Esophagus mucosa (tissue), 1 donor: Measurements from ENCODE around the gene LRIT1. TPM values are rescaled to one million over a fixed set of nuclear protein-coding genes. Genes with fewer than 3 reads are reported as not detected.

Experiments used
- ATAC-seq: fragments of 200-7000 bp; cut with Tn5 transposase; one replicate; pipeline ENCODE4 v1.9.1; 2020
- total RNA-seq: library from RNA; stranded (reverse); gene quantifications from one replicate; pipeline ENCODE4 v1.2.4, GENCODE V29; 2023
- donor health status: DM: yes; HTN: yes; CAD: no.

The LRIT1 gene
- total RNA-seq, 1 donor from 2014 or later: not detected

- no peak for ATAC-seq
These were observed 27.2 kb downstream of the LRIT1 start for GRCh38 chr10:84214046-84214572.

GRCh38 chr10:84213076-84213475 lies 28.3 kb downstream of the LRIT1 start:
- no peak for ATAC-seq

GRCh38 chr10:84212014-84212413 lies 29.3 kb downstream of the LRIT1 start:
- ATAC-seq: no peak

GRCh38 chr10:84211566-84211965 lies 29.8 kb downstream of the LRIT1 start:
- ATAC-seq: no peak

GRCh38 chr10:84208023-84208422 lies 33.3 kb downstream of the LRIT1 start:
- ATAC-seq: no peak

GRCh38 chr10:84205853-84206525 lies 35.4 kb downstream of the LRIT1 start:
- no peak for ATAC-seq

GRCh38 chr10:84205049-84205852 lies 36.1 kb downstream of the LRIT1 start:
- peak; percentile 90 for ATAC-seq

GRCh38 chr10:84204610-84205009 lies 36.7 kb downstream of the LRIT1 start:
- no peak for ATAC-seq

GRCh38 chr10:84204122-84204521 lies 37.2 kb downstream of the LRIT1 start:
- ATAC-seq: peak; percentile 33

GRCh38 chr10:84202349-84202748 lies 39.0 kb downstream of the LRIT1 start:
- no peak for ATAC-seq

GRCh38 chr10:84201682-84202081 lies 39.7 kb downstream of the LRIT1 start:
- no peak for ATAC-seq

GRCh38 chr10:84201244-84201606 lies 40.1 kb downstream of the LRIT1 start:
- ATAC-seq: no peak

GRCh38 chr10:84200537-84201243 lies 40.7 kb downstream of the LRIT1 start:
- ATAC-seq: no peak

GRCh38 chr10:84198206-84198915 lies 43.0 kb downstream of the LRIT1 start:
- ATAC-seq: no peak

GRCh38 chr10:84197643-84198042 lies 43.7 kb downstream of the LRIT1 start:
- no peak for ATAC-seq

GRCh38 chr10:84196941-84197340 lies 44.4 kb downstream of the LRIT1 start:
- ATAC-seq: peak; percentile 12

GRCh38 chr10:84196083-84196482 lies 45.3 kb downstream of the LRIT1 start:
- no peak for ATAC-seq

GRCh38 chr10:84195044-84195830 lies 46.1 kb downstream of the LRIT1 start:
- no peak for ATAC-seq

GRCh38 chr10:84194424-84195043 lies 46.8 kb downstream of the LRIT1 start, which contains the start of gene CDHR1:
CDHR1 (plus strand) TSS chr10:84194537; CDS start chr10:84194761, 224 bp downstream.
- peak; percentile 47 for ATAC-seq

GRCh38 chr10:84193846-84194423 lies 47.4 kb downstream of the LRIT1 start:
- ATAC-seq: no peak

- no peak for ATAC-seq
These were observed 48.0 kb downstream of the LRIT1 start for GRCh38 chr10:84193327-84193726.
